ENCODE measurements around the gene DPM2.
A peak's percentile ranks its signal among the peaks of the same experiment; 100 is the strongest.

Gene DPM2

GRCh38 chr9:127937388-127938297, at the start of gene DPM2:
TSS of gene DPM2 (minus strand) at chr9:127937854. CDS start at chr9:127937820, 34 bp downstream.
- peak; percentile 69 to 70 for DNase-seq (ENCODE audit: low read depth in 2 of 2)

- no peak for DNase-seq (ENCODE audit: low read depth in 2 of 2)
Observed at GRCh38 chr9:127987103-127987614, 49.5 kb upstream of the DPM2 start.

GRCh38 chr9:127985011-127985410, 47.4 kb upstream of the DPM2 start:
- no peak for DNase-seq (ENCODE audit: low read depth in 2 of 2)

- no peak for DNase-seq (ENCODE audit: low read depth in 2 of 2)
Observed at GRCh38 chr9:127983847-127984289, 46.2 kb upstream of the DPM2 start.

GRCh38 chr9:127982912-127983311, 45.3 kb upstream of the DPM2 start:
- no peak for DNase-seq (ENCODE audit: low read depth in 2 of 2)

GRCh38 chr9:127981559-127982121, 44.0 kb upstream of the DPM2 start:
- no peak for DNase-seq (ENCODE audit: low read depth in 2 of 2)

- DNase-seq (ENCODE audit: low read depth in 2 of 2): peak; percentile 94
Observed at GRCh38 chr9:127980706-127981558, 43.3 kb upstream of the DPM2 start, which contains the start of gene EEIG1. TSS of gene EEIG1 (minus strand) at chr9:127980989. CDS start at chr9:127980137, 852 bp downstream.

GRCh38 chr9:127980060-127980705, 42.5 kb upstream of the DPM2 start:
- no peak for DNase-seq (ENCODE audit: low read depth in 2 of 2)

GRCh38 chr9:127979333-127980059, 41.8 kb upstream of the DPM2 start:
- no peak for DNase-seq (ENCODE audit: low read depth in 2 of 2)

- no peak for DNase-seq (ENCODE audit: low read depth in 2 of 2)
Observed at GRCh38 chr9:127979015-127979332, 41.3 kb upstream of the DPM2 start.

- DNase-seq (ENCODE audit: low read depth in 2 of 2): no peak
Observed at GRCh38 chr9:127977884-127978647, 40.4 kb upstream of the DPM2 start.

- no peak for DNase-seq (ENCODE audit: low read depth in 2 of 2)
Observed at GRCh38 chr9:127977009-127977883, 39.6 kb upstream of the DPM2 start.

- no peak for DNase-seq (ENCODE audit: low read depth in 2 of 2)
Observed at GRCh38 chr9:127976498-127976897, 38.8 kb upstream of the DPM2 start.

GRCh38 chr9:127975376-127976315, 38.0 kb upstream of the DPM2 start:
- DNase-seq (ENCODE audit: low read depth in 2 of 2): no peak

- DNase-seq (ENCODE audit: low read depth in 2 of 2): no peak
Observed at GRCh38 chr9:127974769-127975261, 37.2 kb upstream of the DPM2 start.

GRCh38 chr9:127974001-127974768, 36.5 kb upstream of the DPM2 start:
- no peak for DNase-seq (ENCODE audit: low read depth in 2 of 2)
